MM.1S (cell line): Measurements from ENCODE around the gene FN3K.
A peak's percentile ranks its signal among the peaks of the same experiment; 100 is the strongest.

Experiments
- DNase-seq: peaks from one replicate; pipeline ENCODE4 v3.0.0-alpha.2; 2015
- H2AFZ ChIP-seq: fragments of 300-600 bp; sonication (generic); 2 replicates; pipeline ENCODE4 v1.6.0; 2016; ENCODE audit warnings: antibody characterized with exemption, low read length
- H3F3A ChIP-seq: fragments of 300-600 bp; sonication (generic); 2 replicates; pipeline ENCODE4 v1.6.1; 2016; ENCODE audit warnings: mild to moderate bottlenecking, antibody characterized with exemption, low read length, moderate library complexity, mixed read lengths; ENCODE audit not compliant: insufficient read depth
- H3K27ac ChIP-seq: fragments of 300-600 bp; sonication (generic); 2 replicates; pipeline ENCODE4 v1.5.1; 2016; ENCODE audit warnings: mild to moderate bottlenecking, low read length
- H3K27me3 ChIP-seq: fragments of 300-600 bp; sonication (generic); replicated peaks from 2 replicates; pipeline ENCODE4 v1.6.0; 2016; ENCODE audit warnings: low read length; ENCODE audit not compliant: insufficient read depth
- H3K36me3 ChIP-seq: fragments of 300-600 bp; sonication (generic); replicated peaks from 2 replicates; pipeline ENCODE4 v1.6.1; 2016; ENCODE audit warnings: mild to moderate bottlenecking, low read length, mixed read lengths; ENCODE audit not compliant: insufficient read depth
- H3K4me1 ChIP-seq: fragments of 300-600 bp; sonication (generic); 2 replicates; pipeline ENCODE4 v1.6.1; 2016; ENCODE audit warnings: low read length, mixed read lengths
- H3K4me2 ChIP-seq: fragments of 300-600 bp; sonication (generic); 2 replicates; pipeline ENCODE4 v1.6.0; 2016; ENCODE audit warnings: low read depth, low read length
- H3K4me3 ChIP-seq: fragments of 300-600 bp; sonication (generic); 2 replicates; pipeline ENCODE4 v1.5.1; 2016; ENCODE audit warnings: low read length, mixed read lengths
- H3K79me2 ChIP-seq: fragments of 300-600 bp; sonication (generic); 2 replicates; pipeline ENCODE4 v1.6.1; 2016; ENCODE audit warnings: mixed run types, low read length, mixed read lengths
- H3K9ac ChIP-seq: fragments of 300-600 bp; sonication (generic); 2 replicates; pipeline ENCODE4 v1.6.1; 2016; ENCODE audit warnings: low read length, mixed read lengths
- H3K9me2 ChIP-seq: fragments of 300-600 bp; sonication (generic); replicated peaks from 2 replicates; pipeline ENCODE4 v1.6.1; 2016; ENCODE audit warnings: mild to moderate bottlenecking, low read length, mixed read lengths; ENCODE audit not compliant: insufficient read depth
- H3K9me3 ChIP-seq: fragments of 300-600 bp; sonication (generic); replicated peaks from 2 replicates; pipeline ENCODE4 v1.6.1; 2016; ENCODE audit warnings: mild to moderate bottlenecking, low read length, mixed read lengths; ENCODE audit not compliant: insufficient read depth
- H4K20me1 ChIP-seq: fragments of 300-600 bp; sonication (generic); 2 replicates; pipeline ENCODE4 v1.6.1; 2016; ENCODE audit warnings: mild to moderate bottlenecking, low read length, moderate library complexity, mixed read lengths; ENCODE audit not compliant: insufficient read depth
- CTCF ChIP-seq: fragments of 300-600 bp; sonication (generic); IDR thresholded peaks from 2 replicates; pipeline ENCODE4 v1.5.1; 2016; ENCODE audit warnings: antibody characterized with exemption, low read length, mixed read lengths
- EZH2 ChIP-seq: fragments of 300-600 bp; sonication (generic); optimal IDR thresholded peaks from 2 replicates; pipeline ENCODE3; 2017; ENCODE audit warnings: low read depth, mild to moderate bottlenecking, antibody characterized with exemption, low read length, mixed read lengths
- EZH2phosphoT487 ChIP-seq: fragments of 300-600 bp; sonication (generic); IDR thresholded peaks from 2 replicates; pipeline ENCODE4 v1.6.1; 2018; ENCODE audit warnings: antibody characterized with exemption, low read length

The FN3K gene

GRCh38 chr17:82780195-82780594 is 44.8 kb downstream of the FN3K start:
- Histone ChIP-seq H3F3A (peaks cover 5% of the 10 kb centered on the region; the same call in 1 of the 2 replicates), H3K27me3 (no peaks in the 10 kb centered on the region), H3K36me3 (no peaks in the 10 kb centered on the region), H4K20me1 (no peaks in the 10 kb centered on the region), H3K4me2 (no peak overlapping the region), H3K27ac (no peak overlapping the region), H3K4me1 (peaks cover 9% of the 10 kb centered on the region; the same call in 1 of the 2 replicates), H3K4me3 (no peak overlapping the region), H3K9me3 (no peaks in the 10 kb centered on the region), H2AFZ (no peak overlapping the region), H3K79me2 (peaks cover 9% of the 10 kb centered on the region; the same call in 1 of the 2 replicates), H3K9me2 (no peaks in the 10 kb centered on the region), H3K9ac (no peak overlapping the region)
- TF ChIP-seq EZH2phosphoT487, result no peak
- no peak for TF ChIP-seq CTCF
- no peak for DNase-seq

- Histone ChIP-seq H3K4me2 (no peak overlapping the region), H3K9me3 (no peaks in the 10 kb centered on the region), H3K4me3 (no peak overlapping the region), H3K36me3 (no peaks in the 10 kb centered on the region), H3K9ac (no peak overlapping the region), H3K79me2 (peaks cover 9% of the 10 kb centered on the region; the same call in 1 of the 2 replicates), H3K4me1 (peaks cover 16% of the 10 kb centered on the region), H3K9me2 (no peaks in the 10 kb centered on the region), H3K27me3 (no peaks in the 10 kb centered on the region), H3F3A (peaks cover 9% of the 10 kb centered on the region), H4K20me1 (no peaks in the 10 kb centered on the region), H2AFZ (no peak overlapping the region), H3K27ac (no peak overlapping the region)
- no peak for TF ChIP-seq EZH2
- no peak for TF ChIP-seq EZH2phosphoT487
- no peak for DNase-seq
These were observed 45.8 kb downstream of the FN3K start for GRCh38 chr17:82780971-82781893.

- peaks cover 13% of the 10 kb centered on the region for H3F3A ChIP-seq
- H3K4me2 ChIP-seq, result no peak overlapping the region
- H3K9ac ChIP-seq, result no peak overlapping the region
- H3K4me1 ChIP-seq, result peaks cover 21% of the 10 kb centered on the region
- peaks cover 9% of the 10 kb centered on the region; the same call in 1 of the 2 replicates for H3K79me2 ChIP-seq
- peak overlapping the region; percentile 30; the same call in 1 of the 2 replicates for H3K27ac ChIP-seq
- no peaks in the 10 kb centered on the region for H3K36me3 ChIP-seq
- no peaks in the 10 kb centered on the region for H4K20me1 ChIP-seq
- H3K27me3 ChIP-seq, result no peaks in the 10 kb centered on the region
- no peak for TF ChIP-seq EZH2phosphoT487
- TF ChIP-seq CTCF, result peak; percentile 99
- no peak overlapping the region for H2AFZ ChIP-seq
- no peaks in the 10 kb centered on the region for H3K9me3 ChIP-seq
- peak; percentile 81 for DNase-seq
- H3K9me2 ChIP-seq, result no peaks in the 10 kb centered on the region
- H3K4me3 ChIP-seq, result no peak overlapping the region
These were observed 46.5 kb downstream of the FN3K start for GRCh38 chr17:82781894-82782274.
